H1 (cell line): ENCODE measurements around the gene GAREM2. TPM values are rescaled to one million over a fixed set of nuclear protein-coding genes. Genes with fewer than 3 reads are reported as not detected.

Experiments used
- CTCF ChIA-PET: fragments of 300-600 bp; sonication (Branson Sonifier 250); formaldehyde crosslinking; loops from one replicate; lab custom pipeline; 2021; ENCODE audit not compliant: partially characterized antibody; lab: Charles Lee
- POLR2A ChIA-PET: fragments of 300-600 bp; sonication (Branson Sonifier 250); formaldehyde crosslinking; loops from one replicate; lab custom pipeline; 2021; ENCODE audit warnings: inconsistent platforms; ENCODE audit not compliant: partially characterized antibody; lab: Charles Lee
- DNase-seq, 2 experiments: peaks; one replicate each; pipeline versions ENCODE4 v3.0.0 to v3.0.0-alpha.2; 2010 to 2022; ENCODE audit warnings: low spot score in 2 of 2, low read depth in 1 of 2, mixed read lengths in 1 of 2
- FAIRE-seq: peaks from 2 replicates; lab custom pipeline; 2011; peaks lifted over from hg19 to GRCh38; lab: Jason Lieb, UNC
- H2AFZ ChIP-seq: 2 replicates; pipeline ENCODE4 v1.8.1; 2012; ENCODE audit warnings: low read length, inconsistent platforms
- H2AK5ac ChIP-seq: 2 replicates; pipeline ENCODE4 v1.6.1; 2013; ENCODE audit warnings: low read depth, low read length
- H2BK120ac ChIP-seq: replicated peaks from 2 replicates; pipeline ENCODE3; 2013; ENCODE audit warnings: low read depth, low read length, inconsistent platforms
- H2BK12ac ChIP-seq: 2 replicates; pipeline ENCODE4 v1.6.1; 2013; ENCODE audit warnings: low read depth, low read length
- H2BK15ac ChIP-seq: 2 replicates; pipeline ENCODE4 v1.6.1; 2013; ENCODE audit warnings: low read length
- H2BK20ac ChIP-seq: 2 replicates; pipeline ENCODE4 v1.6.1; 2013; ENCODE audit warnings: low read length
- H2BK5ac ChIP-seq: 2 replicates; pipeline ENCODE4 v1.6.1; 2013; ENCODE audit warnings: low read depth, low read length
- H3K14ac ChIP-seq: 2 replicates; pipeline ENCODE4 v1.6.1; 2013; ENCODE audit warnings: inconsistent platforms; ENCODE audit not compliant: insufficient read length
- H3K18ac ChIP-seq: 2 replicates; pipeline ENCODE4 v1.6.1; 2013; ENCODE audit warnings: low read length; ENCODE audit errors: extremely low read depth
- H3K23ac ChIP-seq: 2 replicates; pipeline ENCODE4 v1.6.1; 2013; ENCODE audit warnings: inconsistent platforms; ENCODE audit not compliant: insufficient read length
- H3K23me2 ChIP-seq: 2 replicates; pipeline ENCODE4 v1.6.1; 2013; ENCODE audit warnings: low read depth, low read length
- H3K27ac ChIP-seq: 2 replicates; pipeline ENCODE4 v1.6.1; 2011; ENCODE audit warnings: low read depth, low read length, inconsistent platforms
- H3K27me3 ChIP-seq, 4 experiments: replicated peaks in 1 of 4; 1 replicate in 1 of 4; 2 replicates in 3 of 4; pipeline versions ENCODE4 v1.6.1 to v1.8.1; 2011 to 2013; ENCODE audit warnings: low read length in 3 of 4, mild to moderate bottlenecking in 3 of 4, inconsistent platforms in 2 of 4, mixed read lengths in 2 of 4, moderate library complexity in 1 of 4; ENCODE audit not compliant: control insufficient read depth in 3 of 4, insufficient read depth in 3 of 4; ENCODE audit errors: extremely low read depth in 1 of 4
- H3K36me3 ChIP-seq, 4 experiments: 2 replicates each; pipeline versions ENCODE4 v1.6.1 to v1.8.1; 2011 to 2013; ENCODE audit warnings: mild to moderate bottlenecking in 4 of 4, low read length in 3 of 4, moderate library complexity in 2 of 4, control low read depth in 1 of 4, inconsistent platforms in 1 of 4; ENCODE audit not compliant: insufficient read depth in 4 of 4, control insufficient read depth in 2 of 4
- H3K4ac ChIP-seq: replicated peaks from 2 replicates; pipeline ENCODE3; 2013; ENCODE audit warnings: low read length, low read depth, mixed read lengths, inconsistent platforms; ENCODE audit not compliant: insufficient read length
- H3K4me1 ChIP-seq, 4 experiments: replicated peaks in 1 of 4; 1 replicate in 1 of 4; 2 replicates in 3 of 4; pipeline versions ENCODE4 v1.6.1 to v1.8.1; 2011 to 2013; ENCODE audit warnings: low read length in 3 of 4, inconsistent platforms in 2 of 4, mixed read lengths in 1 of 4; ENCODE audit not compliant: insufficient read depth in 4 of 4, control insufficient read depth in 3 of 4
- H3K4me2 ChIP-seq, 2 experiments: 2 replicates each; pipeline versions ENCODE4 v1.6.1 to v1.8.1; 2011 to 2013; ENCODE audit warnings: low read depth in 2 of 2, low read length in 2 of 2, control low read depth in 1 of 2, inconsistent platforms in 1 of 2, mild to moderate bottlenecking in 1 of 2; ENCODE audit not compliant: insufficient read depth in 1 of 2
- H3K4me3 ChIP-seq, 4 experiments: fragments of 200-600, 300-600 bp in 1 of 4; sonication (generic), shearing (Covaris generic), sonication (Bioruptor Twin) in 1 of 4; 2 replicates each; pipeline versions ENCODE4 v1.5.1 to v1.8.1; 2011 to 2016; ENCODE audit warnings: low read length in 4 of 4, low read depth in 3 of 4, control low read depth in 2 of 4, inconsistent platforms in 2 of 4, mild to moderate bottlenecking in 2 of 4, mixed read lengths in 1 of 4, moderate library complexity in 1 of 4; ENCODE audit not compliant: insufficient read depth in 2 of 4; ENCODE audit errors: extremely low read depth in 1 of 4
- H3K56ac ChIP-seq: replicated peaks from 2 replicates; pipeline ENCODE3; 2013; ENCODE audit warnings: low read depth, mild to moderate bottlenecking, mixed read lengths, low read length, inconsistent platforms; ENCODE audit not compliant: insufficient read length
- H3K79me1 ChIP-seq: 2 replicates; pipeline ENCODE4 v1.6.1; 2013; ENCODE audit warnings: low read depth, low read length, control low read depth
- H3K79me2 ChIP-seq, 2 experiments: 2 replicates each; pipeline versions ENCODE4 v1.6.1 to v1.8.1; 2012 to 2013; ENCODE audit warnings: low read length in 2 of 2, mild to moderate bottlenecking in 2 of 2, inconsistent platforms in 1 of 2; ENCODE audit not compliant: insufficient read depth in 2 of 2, control insufficient read depth in 1 of 2
- H3K9ac ChIP-seq, 4 experiments: replicated peaks in 1 of 4; 1 replicate in 1 of 4; 2 replicates in 3 of 4; pipeline versions ENCODE4 v1.6.1 to v1.8.1; 2011 to 2013; ENCODE audit warnings: low read depth in 3 of 4, low read length in 3 of 4, control low read depth in 2 of 4, mild to moderate bottlenecking in 2 of 4, moderate library complexity in 2 of 4, inconsistent platforms in 1 of 4; ENCODE audit errors: extremely low read depth in 1 of 4
- H3K9me3 ChIP-seq, 2 experiments: 2 replicates each; pipeline versions ENCODE4 v1.6.1 to v1.8.1; 2012 to 2013; ENCODE audit warnings: mild to moderate bottlenecking in 2 of 2, moderate library complexity in 2 of 2, control low read depth in 1 of 2, inconsistent platforms in 1 of 2, low read depth in 1 of 2, low read length in 1 of 2, mixed read lengths in 1 of 2; ENCODE audit not compliant: insufficient read depth in 2 of 2
- H4K20me1 ChIP-seq, 2 experiments: replicated peaks in 1 of 2; 2 replicates each; pipeline versions ENCODE3 to v1.8.1; 2011 to 2013; ENCODE audit warnings: inconsistent platforms in 2 of 2, low read length in 2 of 2, mild to moderate bottlenecking in 1 of 2; ENCODE audit not compliant: insufficient read depth in 2 of 2, control insufficient read depth in 1 of 2
- H4K5ac ChIP-seq: 2 replicates; pipeline ENCODE4 v1.6.1; 2013; ENCODE audit warnings: low read length, low read depth, mixed read lengths, inconsistent platforms; ENCODE audit not compliant: insufficient read length
- H4K8ac ChIP-seq: 2 replicates; pipeline ENCODE4 v1.8.0; 2013; ENCODE audit warnings: mild to moderate bottlenecking, moderate library complexity, low read length, inconsistent platforms; ENCODE audit not compliant: insufficient read depth; ENCODE audit errors: extremely low read depth
- H4K91ac ChIP-seq: replicated peaks from 2 replicates; pipeline ENCODE3; 2013; ENCODE audit warnings: low read length, mixed read lengths, inconsistent platforms; ENCODE audit not compliant: insufficient read length
- ATF2 ChIP-seq: IDR thresholded peaks from 2 replicates; pipeline ENCODE4 v1.6.1; 2012; ENCODE audit warnings: low read length, inconsistent platforms
- EZH2 ChIP-seq: fragments of 200-600 bp; sonication (generic); IDR thresholded peaks from 2 replicates; pipeline ENCODE4 v1.7.1; 2012; ENCODE audit warnings: low read depth, mild to moderate bottlenecking, moderate library complexity, low read length, inconsistent platforms; ENCODE audit not compliant: severe bottlenecking
- GABPA ChIP-seq: IDR thresholded peaks from 2 replicates; pipeline ENCODE4 v1.6.1; 2011; ENCODE audit warnings: mild to moderate bottlenecking, low read length, moderate library complexity, borderline replicate concordance; ENCODE audit not compliant: insufficient read depth
- HDAC6 ChIP-seq: IDR thresholded peaks from one replicate; pipeline ENCODE4 v1.7.1; 2012; ENCODE audit warnings: low read depth, mild to moderate bottlenecking, inconsistent platforms, low read length, moderate library complexity
- MAX ChIP-seq: IDR thresholded peaks from 2 replicates; pipeline ENCODE4 v1.6.1; 2012; ENCODE audit warnings: inconsistent platforms
- SIX5 ChIP-seq: IDR thresholded peaks from 2 replicates; pipeline ENCODE4 v1.6.1; 2011; ENCODE audit warnings: mild to moderate bottlenecking, low read depth, low read length
- SP1 ChIP-seq: IDR thresholded peaks from 2 replicates; pipeline ENCODE4 v1.6.1; 2011; ENCODE audit warnings: low read depth, low read length
- SUZ12 ChIP-seq: fragments of 200-600 bp; sonication (generic); IDR thresholded peaks from 2 replicates; pipeline ENCODE4 v1.6.1; 2012; ENCODE audit warnings: mild to moderate bottlenecking, inconsistent platforms, low read length, moderate library complexity, mixed read lengths
- TAF1 ChIP-seq: IDR thresholded peaks from 2 replicates; pipeline ENCODE4 v1.6.1; 2011; ENCODE audit warnings: mild to moderate bottlenecking, low read depth, low read length
- YY1 ChIP-seq: IDR thresholded peaks from 2 replicates; pipeline ENCODE4 v1.6.1; 2011; ENCODE audit warnings: low read depth, mild to moderate bottlenecking, low read length
- WGBS, 2 experiments: shearing (Covaris generic) in 1 of 2; methylation state at CpG; one replicate each; pipeline versions ENCODE4 v1.1.6 to v1.1.7; 2013 to 2015; ENCODE audit warnings: low lambda C conversion rate in 2 of 2, mixed read lengths in 2 of 2, inconsistent platforms in 1 of 2, low coverage in 1 of 2, missing lambda C conversion rate in 1 of 2; ENCODE audit not compliant: insufficient replicate concordance in 2 of 2, insufficient coverage in 1 of 2, insufficient read length in 1 of 2; ENCODE audit errors: extremely low coverage in 1 of 2, missing lambda C conversion rate in 1 of 2; 5-methylcytosine and 5-hydroxymethylcytosine counted together
- polyA plus RNA-seq, 7 experiments: library from polyadenylated mRNA; depleted of rRNA in 3 of 7; stranded (reverse) in 5 of 7; unstranded in 2 of 7; fragments of >200 nt in 5 of 7; fragments of 200-250 nt in 2 of 7; gene quantifications; 1 replicate in 5 of 7; 2 replicates in 1 of 7; 4 replicates in 1 of 7; pipeline versions ENCODE4 v1.2.1 to v1.2.3, GENCODE V29; 2011 to 2013; ENCODE audit warnings: missing spikeins in 2 of 7, mixed read lengths in 2 of 7
- total RNA-seq: library from RNA; stranded (reverse); fragmentation: NEBNext Ultra II Directional; extraction: Animal tissue kit (Norgen Biotek cat#: 25700); gene quantifications from 2 replicates; pipeline ENCODE4 v1.2.1, GENCODE V29; 2021

Gene GAREM2
- total and polyA plus RNA-seq, 2 of the 8 experiments (the other 6 are each of a cell fraction or from before 2014, with no cell fraction given) = 19.9 TPM

- H3K4me2 ChIP-seq = no peak overlapping the region
- no peak overlapping the region for H2BK120ac ChIP-seq
- no peak overlapping the region for H3K27ac ChIP-seq
- no peak overlapping the region for H2BK15ac ChIP-seq
- H2BK12ac ChIP-seq = no peak overlapping the region
- 97% methylated on average over 10 of the region's 10 CpGs; no CpG with 5 or more reads in 1 of the 2 experiments for WGBS, 2 experiments
- H4K8ac ChIP-seq = no peak overlapping the region
- no peaks in the 10 kb centered on the region for H3K4me1 ChIP-seq
- no peaks in the 10 kb centered on the region for H3K9me3 ChIP-seq
- H3K79me2 ChIP-seq = no peaks in the 10 kb centered on the region
- no peak overlapping the region for H2AFZ ChIP-seq
- no peak overlapping the region for H4K5ac ChIP-seq
- no peak overlapping the region for H3K23ac ChIP-seq
- no peak overlapping the region for H2AK5ac ChIP-seq
- no peak overlapping the region for H3K4ac ChIP-seq
- no peak overlapping the region for H3K14ac ChIP-seq
- no peak overlapping the region for H2BK20ac ChIP-seq
- no peak overlapping the region for H4K91ac ChIP-seq
- no peak overlapping the region for H3K9ac ChIP-seq
- peaks cover 2 to 4% of the 10 kb centered on the region in 2 experiments for H4K20me1 ChIP-seq
- H3K36me3 ChIP-seq = peaks cover 9 to 70% (median 46%) of the 10 kb centered on the region in 4 experiments; a peak in 6 of 8 replicates
- H3K18ac ChIP-seq = no peak overlapping the region
- H3K23me2 ChIP-seq = no peaks in the 10 kb centered on the region
- H3K27me3 ChIP-seq = no peaks in the 10 kb centered on the region
- no peak overlapping the region for H3K4me3 ChIP-seq
- DNase-seq = peak in 1 of 2 experiments; percentile 26
- FAIRE-seq = no peak
- no peak overlapping the region for H3K56ac ChIP-seq
- H3K79me1 ChIP-seq = no peaks in the 10 kb centered on the region
- ChIA-PET CTCF (interaction anchor here (0.6 to 1.5 kb wide), 2 partner anchors 58 to 105 kb away, joined by 3 to 5 read pairs; no protein-coding TSS in a partner anchor), POLR2A (interaction anchor here (1.2 to 1.8 kb wide), 3 partner anchors 10 to 53 kb away, joined by 3 to 7 read pairs (median 4); no protein-coding TSS in a partner anchor)
- TF ChIP-seq TAF1 = no peak
- no peak for TF ChIP-seq MAX
- TF ChIP-seq ATF2 = no peak
- TF ChIP-seq SIX5 = no peak
- no peak for TF ChIP-seq GABPA
- TF ChIP-seq SP1 = no peak
- no peak for TF ChIP-seq EZH2
- no peak for TF ChIP-seq HDAC6
- TF ChIP-seq SUZ12 = no peak
- no peak for TF ChIP-seq YY1
- no peak overlapping the region for H2BK5ac ChIP-seq
Measured at GRCh38 chr2:26193578-26194231, 20.8 kb downstream of the GAREM2 start.
